Endothelial cell of umbilical vein (primary cell): ENCODE data around the gene PITPNM1. TPM values are rescaled to one million over a fixed set of nuclear protein-coding genes. Genes with fewer than 3 reads are reported as not detected.

Source experiments
- BruUV-seq: library from RNA; stranded (reverse); fragments of 400-500 nt; replicated peaks from 2 replicates; lab custom pipeline; 2021; lab: Mats Ljungman, UMichigan
- CTCF ChIA-PET: fragments of 300-600, 350-600 bp; sonication (Branson Sonifier 250); formaldehyde crosslinking; loops from one replicate; lab custom pipeline; 2021; ENCODE audit warnings: antibody characterized with exemption, inconsistent platforms; lab: Charles Lee
- POLR2A ChIA-PET: fragments of 300-600, 350-600 bp; sonication (Branson Sonifier 250); formaldehyde crosslinking; loops from one replicate; lab custom pipeline; 2021; ENCODE audit warnings: antibody characterized with exemption, inconsistent platforms; lab: Charles Lee
- DNase-seq: peaks from one replicate; pipeline ENCODE4 v3.0.0-alpha.2; 2011; ENCODE audit warnings: low read depth, low spot score
- FAIRE-seq: peaks from 2 replicates; lab custom pipeline; 2011; peaks lifted over from hg19 to GRCh38; lab: Jason Lieb, UNC
- H2AFZ ChIP-seq: 2 replicates; pipeline ENCODE4 v1.6.0; 2012; ENCODE audit warnings: low read depth, low read length, control low read depth, inconsistent platforms
- H3K27ac ChIP-seq: 2 replicates; pipeline ENCODE4 v1.5.1; 2011; ENCODE audit warnings: low read depth, mild to moderate bottlenecking, control low read depth, low read length, moderate library complexity; ENCODE audit not compliant: insufficient read depth
- H3K27me3 ChIP-seq, 2 experiments: 2 replicates each; pipeline versions ENCODE4 v1.6.0 to v1.6.1; 2011; ENCODE audit warnings: low read length in 2 of 2, mixed read lengths in 1 of 2; ENCODE audit not compliant: control insufficient read depth in 2 of 2, insufficient read depth in 2 of 2
- H3K36me3 ChIP-seq, 2 experiments: 2 replicates in 1 of 2; 3 replicates in 1 of 2; pipeline ENCODE4 v1.5.1; 2011; ENCODE audit warnings: low read length in 2 of 2, mild to moderate bottlenecking in 1 of 2, moderate library complexity in 1 of 2; ENCODE audit not compliant: control insufficient read depth in 2 of 2, insufficient read depth in 2 of 2; ENCODE audit errors: extremely low read depth in 1 of 2
- H3K4me1 ChIP-seq: 3 replicates; pipeline ENCODE4 v1.5.1; 2011; ENCODE audit warnings: mild to moderate bottlenecking, low read length; ENCODE audit not compliant: control insufficient read depth, insufficient read depth; ENCODE audit errors: extremely low read depth
- H3K4me2 ChIP-seq: 2 replicates; pipeline ENCODE4 v1.6.1; 2011; ENCODE audit warnings: low read length, control low read depth, mixed read lengths; ENCODE audit not compliant: insufficient read depth
- H3K4me3 ChIP-seq, 3 experiments: fragments of 200-600 bp in 1 of 3; sonication (generic), shearing (Covaris generic) in 1 of 3; replicated peaks in 1 of 3; 2 replicates each; pipeline ENCODE4 v1.5.1; 2011 to 2016; ENCODE audit warnings: control low read depth in 3 of 3, low read length in 3 of 3, mild to moderate bottlenecking in 2 of 3, inconsistent platforms in 1 of 3, low read depth in 1 of 3, moderate library complexity in 1 of 3; ENCODE audit not compliant: insufficient read depth in 1 of 3
- H3K79me2 ChIP-seq: 2 replicates; pipeline ENCODE4 v1.6.0; 2012; ENCODE audit warnings: low read length, inconsistent platforms; ENCODE audit not compliant: control insufficient read depth, insufficient read depth
- H3K9ac ChIP-seq: replicated peaks from 2 replicates; pipeline ENCODE3; 2011; ENCODE audit warnings: low read length, control low read depth; ENCODE audit not compliant: insufficient read depth; ENCODE audit errors: extremely low read depth
- H3K9me1 ChIP-seq: replicated peaks from 3 replicates; pipeline ENCODE4 v1.6.0; 2011; ENCODE audit warnings: mild to moderate bottlenecking, low read length; ENCODE audit not compliant: control insufficient read depth, insufficient read depth; ENCODE audit errors: extremely low read depth
- H3K9me3 ChIP-seq: replicated peaks from 2 replicates; pipeline ENCODE4 v1.5.1; 2012; ENCODE audit warnings: low read length, inconsistent platforms; ENCODE audit not compliant: control insufficient read depth, insufficient read depth
- H4K20me1 ChIP-seq: replicated peaks from 2 replicates; pipeline ENCODE3; 2011; ENCODE audit warnings: mild to moderate bottlenecking, low read length; ENCODE audit not compliant: control insufficient read depth, insufficient read depth; ENCODE audit errors: extremely low read depth
- CTCF ChIP-seq, 2 donors: IDR thresholded peaks; 1 replicate in 1 of 2; 2 replicates in 1 of 2; pipeline ENCODE4 v1.5.1; 2011; ENCODE audit warnings: low read length in 2 of 2, mild to moderate bottlenecking in 2 of 2, moderate library complexity in 2 of 2, control low read depth in 1 of 2, inconsistent platforms in 1 of 2, low read depth in 1 of 2; ENCODE audit not compliant: insufficient read depth in 1 of 2; ENCODE audit errors: extremely low read depth in 1 of 2
- EZH2 ChIP-seq: IDR thresholded peaks from 2 replicates; pipeline ENCODE4 v1.6.1; 2012; ENCODE audit warnings: borderline replicate concordance, low read depth, mild to moderate bottlenecking, moderate library complexity, low read length, inconsistent platforms; ENCODE audit not compliant: severe bottlenecking
- FOS ChIP-seq: IDR thresholded peaks from 2 replicates; pipeline ENCODE4 v1.6.1; 2011; ENCODE audit warnings: mild to moderate bottlenecking, low read length, moderate library complexity, borderline replicate concordance; ENCODE audit not compliant: insufficient read depth
- GATA2 ChIP-seq: IDR thresholded peaks from 2 replicates; pipeline ENCODE4 v1.7.0; 2011; ENCODE audit warnings: low read depth, mild to moderate bottlenecking, moderate library complexity, mixed read lengths, low read length; ENCODE audit not compliant: insufficient read length, insufficient read depth
- JUN ChIP-seq: IDR thresholded peaks from 2 replicates; pipeline ENCODE4 v1.6.1; 2011; ENCODE audit warnings: borderline replicate concordance, low read depth; ENCODE audit not compliant: insufficient read length, insufficient read depth
- MAX ChIP-seq: IDR thresholded peaks from 2 replicates; pipeline ENCODE4 v1.6.1; 2011; ENCODE audit not compliant: insufficient read depth, insufficient read length
- MYC ChIP-seq: IDR thresholded peaks from one replicate; pipeline ENCODE4 v1.6.1; 2011; ENCODE audit warnings: mild to moderate bottlenecking, low read depth, low read length
- POLR2A ChIP-seq: IDR thresholded peaks from 2 replicates; pipeline ENCODE4 v1.6.1; 2012; ENCODE audit warnings: low read depth, mild to moderate bottlenecking, control low read depth, low read length
- POLR2AphosphoS5 ChIP-seq: IDR thresholded peaks from 2 replicates; pipeline ENCODE4 v1.6.1; 2012; ENCODE audit warnings: low read depth, mild to moderate bottlenecking, control low read depth, low read length, moderate library complexity; ENCODE audit not compliant: insufficient read depth
- dilution Hi-C: fragments of 300-500 bp; cut with MboI; formaldehyde crosslinking; loops from one replicate; pipeline ENCODE4 v1.15.0; 2019; ENCODE audit warnings: low sequenced_read_pairs; ENCODE audit not compliant: extremely low pct_ligation_motif_present
- intact Hi-C: fragments of 100-400 bp; cut with micrococcal nuclease; formaldehyde crosslinking; loops from one replicate; pipeline ENCODE4 v1.10.0; 2022
- polyA plus RNA-seq, 4 experiments: library from polyadenylated mRNA; depleted of rRNA in 3 of 4; stranded (reverse) in 3 of 4; unstranded in 1 of 4; fragments of >200 nt; gene quantifications; 2 replicates each; pipeline versions ENCODE4 v1.2.1 to v1.2.3, GENCODE V29; 2011 to 2012; ENCODE audit warnings: missing spikeins in 1 of 4
- total RNA-seq: library from RNA; stranded (reverse); gene quantifications from 2 replicates; pipeline ENCODE4 v1.2.3, GENCODE V29; 2021

PITPNM1 gene
- total and polyA plus RNA-seq, 2 donors (not counting 3 experiments of a cell fraction or from before 2014, with no cell fraction given): 16.5 to 26.4 TPM

- POLR2A ChIA-PET: no interaction called here
- TF ChIP-seq MAX: no peak
- no peak for TF ChIP-seq GATA2
- TF ChIP-seq POLR2A: no peak
- no peak for TF ChIP-seq CTCF (IDR thresholded peaks at IDR 0.05; ENCODE audit: extremely low read depth in 1 of 2, insufficient read depth in 1 of 2, low read depth in 1 of 2, low read length in 2 of 2)
- no peak for TF ChIP-seq FOS
- no peak for TF ChIP-seq MYC
- TF ChIP-seq EZH2: no peak
- no peak for TF ChIP-seq JUN
- TF ChIP-seq POLR2AphosphoS5: no peak
- Histone ChIP-seq H3K27ac (no peak overlapping the region), H3K9ac (no peak overlapping the region), H4K20me1 (no peaks in the 10 kb centered on the region), H3K9me1 (no peaks in the 10 kb centered on the region), H3K27me3 (no peaks in the 10 kb centered on the region), H3K4me1 (peaks cover 7% of the 10 kb centered on the region), H3K4me2 (no peak overlapping the region), H3K36me3 (no peaks in the 10 kb centered on the region), H2AFZ (no peak overlapping the region), H3K4me3 (no peak overlapping the region), H3K9me3 (no peaks in the 10 kb centered on the region), H3K79me2 (no peaks in the 10 kb centered on the region)
- CTCF ChIA-PET: no interaction called here
- dilution Hi-C loops (no loop called here), intact Hi-C loops (no loop called here)
- BruUV-seq: no TSS peak
- no peak for FAIRE-seq
- no peak for DNase-seq
Observed at GRCh38 chr11:67456068-67456705, 49.0 kb downstream of the PITPNM1 start.
